ENCODE data around the gene ZNF618.

GRCh38 chr9:114055061-114055460 is 179.0 kb downstream of the ZNF618 start:
- TF ChIP-seq, protein P1, sequence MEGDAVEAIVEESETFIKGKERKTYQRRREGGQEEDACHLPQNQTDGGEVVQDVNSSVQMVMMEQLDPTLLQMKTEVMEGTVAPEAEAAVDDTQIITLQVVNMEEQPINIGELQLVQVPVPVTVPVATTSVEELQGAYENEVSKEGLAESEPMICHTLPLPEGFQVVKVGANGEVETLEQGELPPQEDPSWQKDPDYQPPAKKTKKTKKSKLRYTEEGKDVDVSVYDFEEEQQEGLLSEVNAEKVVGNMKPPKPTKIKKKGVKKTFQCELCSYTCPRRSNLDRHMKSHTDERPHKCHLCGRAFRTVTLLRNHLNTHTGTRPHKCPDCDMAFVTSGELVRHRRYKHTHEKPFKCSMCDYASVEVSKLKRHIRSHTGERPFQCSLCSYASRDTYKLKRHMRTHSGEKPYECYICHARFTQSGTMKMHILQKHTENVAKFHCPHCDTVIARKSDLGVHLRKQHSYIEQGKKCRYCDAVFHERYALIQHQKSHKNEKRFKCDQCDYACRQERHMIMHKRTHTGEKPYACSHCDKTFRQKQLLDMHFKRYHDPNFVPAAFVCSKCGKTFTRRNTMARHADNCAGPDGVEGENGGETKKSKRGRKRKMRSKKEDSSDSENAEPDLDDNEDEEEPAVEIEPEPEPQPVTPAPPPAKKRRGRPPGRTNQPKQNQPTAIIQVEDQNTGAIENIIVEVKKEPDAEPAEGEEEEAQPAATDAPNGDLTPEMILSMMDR (optimal IDR thresholded peaks at IDR 0.05 in 1 of 3, IDR thresholded peaks at IDR 0.05 in 1 of 3, conservative IDR thresholded peaks at IDR 0.05 in 1 of 3; ENCODE audit: extremely low read depth in 1 of 3, insufficient read depth in 2 of 3, low read length in 3 of 3): no peak
- TF ChIP-seq EZH2 (IDR thresholded peaks at IDR 0.05; ENCODE audit: low read length): no peak
